Neural cell (in vitro differentiated cells): Measurements from ENCODE around the gene SLC12A8. TPM values are rescaled to one million over a fixed set of nuclear protein-coding genes. Genes with fewer than 3 reads are reported as not detected.

ENCODE experiments used
- H2AFZ ChIP-seq: fragments of 200-600, 300-800 bp; sonication (generic), shearing (Covaris generic); 2 replicates; pipeline ENCODE4 v1.6.0; 2014; ENCODE audit warnings: low read depth, mild to moderate bottlenecking, antibody characterized with exemption, low read length, moderate library complexity
- H3F3A ChIP-seq: fragments of 200-600 bp; shearing (Covaris generic); 2 replicates; pipeline ENCODE4 v1.6.1; 2016; ENCODE audit warnings: mild to moderate bottlenecking, moderate library complexity, mixed read lengths, antibody characterized with exemption, low read length; ENCODE audit not compliant: insufficient read depth, poor library complexity, severe bottlenecking
- H3K27ac ChIP-seq: fragments of 200-600, 300-800 bp; sonication (generic), shearing (Covaris generic); 2 replicates; pipeline ENCODE4 v1.5.1; 2014; ENCODE audit warnings: mild to moderate bottlenecking, low read length, moderate library complexity
- H3K27me3 ChIP-seq: fragments of 300-800, 200-600 bp; sonication (generic), shearing (Covaris generic); 2 replicates; pipeline ENCODE4 v1.6.0; 2014; ENCODE audit warnings: mild to moderate bottlenecking, low read depth, low read length, moderate library complexity; ENCODE audit not compliant: insufficient read depth
- H3K36me3 ChIP-seq: fragments of 300-800, 200-600 bp; sonication (generic), shearing (Covaris generic); 2 replicates; pipeline ENCODE4 v1.5.1; 2014; ENCODE audit warnings: mild to moderate bottlenecking, antibody characterized with exemption, low read length, moderate library complexity; ENCODE audit not compliant: insufficient read depth
- H3K4me2 ChIP-seq: fragments of 300-800, 200-600 bp; sonication (generic), shearing (Covaris generic); 2 replicates; pipeline ENCODE4 v1.6.0; 2014; ENCODE audit warnings: mild to moderate bottlenecking, low read length
- H3K4me3 ChIP-seq: fragments of 300-800, 200-600 bp; sonication (generic), shearing (Covaris generic); 2 replicates; pipeline ENCODE4 v1.5.1; 2014; ENCODE audit warnings: mild to moderate bottlenecking, low read length, moderate library complexity
- H3K79me2 ChIP-seq: fragments of 200-600 bp; shearing (Covaris generic); replicated peaks from 2 replicates; pipeline ENCODE4 v1.6.0; 2014; ENCODE audit warnings: mild to moderate bottlenecking, low read length, moderate library complexity; ENCODE audit not compliant: insufficient read depth
- H3K9ac ChIP-seq: fragments of 300-800, 200-600 bp; sonication (generic), shearing (Covaris generic); 2 replicates; pipeline ENCODE4 v1.6.1; 2016; ENCODE audit warnings: mild to moderate bottlenecking, low read length, mixed read lengths
- H3K9me2 ChIP-seq: fragments of 200-600 bp; shearing (Covaris generic); 2 replicates; pipeline ENCODE4 v1.6.1; 2016; ENCODE audit warnings: mild to moderate bottlenecking, low read length, mixed read lengths; ENCODE audit not compliant: insufficient read depth
- H3K9me3 ChIP-seq: fragments of 200-600, 300-800 bp; sonication (generic), shearing (Covaris generic); 2 replicates; pipeline ENCODE4 v1.6.1; 2016; ENCODE audit warnings: mild to moderate bottlenecking, mixed run types, low read length, moderate library complexity, mixed read lengths
- H4K20me1 ChIP-seq: fragments of 200-600 bp; shearing (Covaris generic); 2 replicates; pipeline ENCODE4 v1.6.1; 2016; ENCODE audit warnings: mild to moderate bottlenecking, mixed run types; ENCODE audit not compliant: insufficient read depth
- CTCF ChIP-seq: fragments of 450-650 bp; IDR thresholded peaks from 2 replicates; pipeline ENCODE4 v1.5.1; 2014; ENCODE audit warnings: antibody characterized with exemption, mild to moderate bottlenecking, moderate library complexity; ENCODE audit not compliant: poor library complexity, severe bottlenecking
- EP300 ChIP-seq: fragments of 450-650 bp; conservative IDR thresholded peaks from 2 replicates; pipeline ENCODE4 v1.6.1; 2014; ENCODE audit warnings: antibody characterized with exemption, mild to moderate bottlenecking, moderate library complexity; ENCODE audit not compliant: poor library complexity, severe bottlenecking
- EZH2 ChIP-seq: fragments of 200-600, 300-800 bp; shearing (Covaris generic), sonication (generic); IDR thresholded peaks from 2 replicates; pipeline ENCODE4 v1.6.1; 2014; ENCODE audit warnings: antibody characterized with exemption, low read length, borderline replicate concordance, mild to moderate bottlenecking; ENCODE audit not compliant: insufficient read depth, poor library complexity, severe bottlenecking
- MXI1 ChIP-seq: fragments of 450-650 bp; conservative IDR thresholded peaks from 2 replicates; pipeline ENCODE4 v1.6.1; 2014; ENCODE audit warnings: antibody characterized with exemption, mild to moderate bottlenecking; ENCODE audit not compliant: poor library complexity, severe bottlenecking
- POLR2AphosphoS5 ChIP-seq: IDR thresholded peaks from 2 replicates; pipeline ENCODE4 v1.6.1; 2012
- RAD21 ChIP-seq: fragments of 450-650 bp; conservative IDR thresholded peaks from 2 replicates; pipeline ENCODE4 v1.6.1; 2014; ENCODE audit warnings: antibody characterized with exemption, mild to moderate bottlenecking, moderate library complexity
- REST ChIP-seq: IDR thresholded peaks from 2 replicates; pipeline ENCODE4 v1.6.1; 2012; ENCODE audit warnings: borderline replicate concordance
- SMC3 ChIP-seq: fragments of 450-650 bp; conservative IDR thresholded peaks from 2 replicates; pipeline ENCODE4 v1.6.1; 2014; ENCODE audit warnings: antibody characterized with exemption, mild to moderate bottlenecking, moderate library complexity; ENCODE audit not compliant: poor library complexity
- TAF1 ChIP-seq: IDR thresholded peaks from 2 replicates; pipeline ENCODE4 v1.6.1; 2012; ENCODE audit warnings: low read depth
- polyA plus RNA-seq: library from polyadenylated mRNA; depleted of rRNA; stranded (reverse); fragments of >200 nt; gene quantifications from 2 replicates; pipeline ENCODE4 v1.2.3, GENCODE V29; 2014

SLC12A8 gene
- polyA plus RNA-seq, 1 donor from 2014 or later: 4.6 TPM

GRCh38 chr3:125055331-125055912 is 157.1 kb downstream of the SLC12A8 start:
- Histone ChIP-seq H2AFZ (no peak overlapping the region), H3K36me3 (no peaks in the 10 kb centered on the region)

More at GRCh38 chr3:125055331-125055912, 157.1 kb downstream of the SLC12A8 start:
- Histone ChIP-seq H3K27ac (no peak overlapping the region), H3K27me3 (peaks cover 32% of the 10 kb centered on the region), H3F3A (peaks cover 5% of the 10 kb centered on the region), H3K9ac (peak overlapping the region; percentile 28), H3K79me2 (no peaks in the 10 kb centered on the region), H4K20me1 (no peaks in the 10 kb centered on the region), H3K9me3 (no peaks in the 10 kb centered on the region), H3K9me2 (no peaks in the 10 kb centered on the region), H3K4me3 (peak overlapping the region; percentile 61), H3K4me2 (no peak overlapping the region)
- TF ChIP-seq EZH2 (no peak), CTCF (no peak), REST (no peak), EP300 (no peak), RAD21 (no peak), POLR2AphosphoS5 (no peak), MXI1 (no peak), SMC3 (no peak), TAF1 (no peak)
